H1 (cell line): ENCODE results near the gene MPND. TPM values are rescaled to one million over a fixed set of nuclear protein-coding genes. Genes with fewer than 3 reads are reported as not detected.

Source experiments
- CTCF ChIA-PET: fragments of 300-600 bp; sonication (Branson Sonifier 250); formaldehyde crosslinking; loops from one replicate; lab custom pipeline; 2021; ENCODE audit not compliant: partially characterized antibody; lab: Charles Lee
- POLR2A ChIA-PET: fragments of 300-600 bp; sonication (Branson Sonifier 250); formaldehyde crosslinking; loops from one replicate; lab custom pipeline; 2021; ENCODE audit warnings: inconsistent platforms; ENCODE audit not compliant: partially characterized antibody; lab: Charles Lee
- DNase-seq, 2 experiments: peaks; one replicate each; pipeline versions ENCODE4 v3.0.0 to v3.0.0-alpha.2; 2010 to 2022; ENCODE audit warnings: low spot score in 2 of 2, low read depth in 1 of 2, mixed read lengths in 1 of 2
- FAIRE-seq: peaks from 2 replicates; lab custom pipeline; 2011; peaks lifted over from hg19 to GRCh38; lab: Jason Lieb, UNC
- H2AFZ ChIP-seq: 2 replicates; pipeline ENCODE4 v1.8.1; 2012; ENCODE audit warnings: low read length, inconsistent platforms
- H2AK5ac ChIP-seq: 2 replicates; pipeline ENCODE4 v1.6.1; 2013; ENCODE audit warnings: low read depth, low read length
- H2BK120ac ChIP-seq: replicated peaks from 2 replicates; pipeline ENCODE3; 2013; ENCODE audit warnings: low read depth, low read length, inconsistent platforms
- H2BK12ac ChIP-seq: 2 replicates; pipeline ENCODE4 v1.6.1; 2013; ENCODE audit warnings: low read depth, low read length
- H2BK15ac ChIP-seq: 2 replicates; pipeline ENCODE4 v1.6.1; 2013; ENCODE audit warnings: low read length
- H2BK20ac ChIP-seq: 2 replicates; pipeline ENCODE4 v1.6.1; 2013; ENCODE audit warnings: low read length
- H2BK5ac ChIP-seq: 2 replicates; pipeline ENCODE4 v1.6.1; 2013; ENCODE audit warnings: low read depth, low read length
- H3K14ac ChIP-seq: 2 replicates; pipeline ENCODE4 v1.6.1; 2013; ENCODE audit warnings: inconsistent platforms; ENCODE audit not compliant: insufficient read length
- H3K18ac ChIP-seq: 2 replicates; pipeline ENCODE4 v1.6.1; 2013; ENCODE audit warnings: low read length; ENCODE audit errors: extremely low read depth
- H3K23ac ChIP-seq: 2 replicates; pipeline ENCODE4 v1.6.1; 2013; ENCODE audit warnings: inconsistent platforms; ENCODE audit not compliant: insufficient read length
- H3K23me2 ChIP-seq: 2 replicates; pipeline ENCODE4 v1.6.1; 2013; ENCODE audit warnings: low read depth, low read length
- H3K27ac ChIP-seq: 2 replicates; pipeline ENCODE4 v1.6.1; 2011; ENCODE audit warnings: low read depth, low read length, inconsistent platforms
- H3K27me3 ChIP-seq, 4 experiments: replicated peaks in 1 of 4; 1 replicate in 1 of 4; 2 replicates in 3 of 4; pipeline versions ENCODE4 v1.6.1 to v1.8.1; 2011 to 2013; ENCODE audit warnings: low read length in 3 of 4, mild to moderate bottlenecking in 3 of 4, inconsistent platforms in 2 of 4, mixed read lengths in 2 of 4, moderate library complexity in 1 of 4; ENCODE audit not compliant: control insufficient read depth in 3 of 4, insufficient read depth in 3 of 4; ENCODE audit errors: extremely low read depth in 1 of 4
- H3K36me3 ChIP-seq, 4 experiments: 2 replicates each; pipeline versions ENCODE4 v1.6.1 to v1.8.1; 2011 to 2013; ENCODE audit warnings: mild to moderate bottlenecking in 4 of 4, low read length in 3 of 4, moderate library complexity in 2 of 4, control low read depth in 1 of 4, inconsistent platforms in 1 of 4; ENCODE audit not compliant: insufficient read depth in 4 of 4, control insufficient read depth in 2 of 4
- H3K4ac ChIP-seq: replicated peaks from 2 replicates; pipeline ENCODE3; 2013; ENCODE audit warnings: low read length, low read depth, mixed read lengths, inconsistent platforms; ENCODE audit not compliant: insufficient read length
- H3K4me1 ChIP-seq, 4 experiments: replicated peaks in 1 of 4; 1 replicate in 1 of 4; 2 replicates in 3 of 4; pipeline versions ENCODE4 v1.6.1 to v1.8.1; 2011 to 2013; ENCODE audit warnings: low read length in 3 of 4, inconsistent platforms in 2 of 4, mixed read lengths in 1 of 4; ENCODE audit not compliant: insufficient read depth in 4 of 4, control insufficient read depth in 3 of 4
- H3K4me2 ChIP-seq, 2 experiments: 2 replicates each; pipeline versions ENCODE4 v1.6.1 to v1.8.1; 2011 to 2013; ENCODE audit warnings: low read depth in 2 of 2, low read length in 2 of 2, control low read depth in 1 of 2, inconsistent platforms in 1 of 2, mild to moderate bottlenecking in 1 of 2; ENCODE audit not compliant: insufficient read depth in 1 of 2
- H3K4me3 ChIP-seq, 4 experiments: fragments of 200-600, 300-600 bp in 1 of 4; sonication (generic), shearing (Covaris generic), sonication (Bioruptor Twin) in 1 of 4; 2 replicates each; pipeline versions ENCODE4 v1.5.1 to v1.8.1; 2011 to 2016; ENCODE audit warnings: low read length in 4 of 4, low read depth in 3 of 4, control low read depth in 2 of 4, inconsistent platforms in 2 of 4, mild to moderate bottlenecking in 2 of 4, mixed read lengths in 1 of 4, moderate library complexity in 1 of 4; ENCODE audit not compliant: insufficient read depth in 2 of 4; ENCODE audit errors: extremely low read depth in 1 of 4
- H3K56ac ChIP-seq: replicated peaks from 2 replicates; pipeline ENCODE3; 2013; ENCODE audit warnings: low read depth, mild to moderate bottlenecking, mixed read lengths, low read length, inconsistent platforms; ENCODE audit not compliant: insufficient read length
- H3K79me1 ChIP-seq: 2 replicates; pipeline ENCODE4 v1.6.1; 2013; ENCODE audit warnings: low read depth, low read length, control low read depth
- H3K79me2 ChIP-seq, 2 experiments: 2 replicates each; pipeline versions ENCODE4 v1.6.1 to v1.8.1; 2012 to 2013; ENCODE audit warnings: low read length in 2 of 2, mild to moderate bottlenecking in 2 of 2, inconsistent platforms in 1 of 2; ENCODE audit not compliant: insufficient read depth in 2 of 2, control insufficient read depth in 1 of 2
- H3K9ac ChIP-seq, 4 experiments: replicated peaks in 1 of 4; 1 replicate in 1 of 4; 2 replicates in 3 of 4; pipeline versions ENCODE4 v1.6.1 to v1.8.1; 2011 to 2013; ENCODE audit warnings: low read depth in 3 of 4, low read length in 3 of 4, control low read depth in 2 of 4, mild to moderate bottlenecking in 2 of 4, moderate library complexity in 2 of 4, inconsistent platforms in 1 of 4; ENCODE audit errors: extremely low read depth in 1 of 4
- H3K9me3 ChIP-seq, 2 experiments: 2 replicates each; pipeline versions ENCODE4 v1.6.1 to v1.8.1; 2012 to 2013; ENCODE audit warnings: mild to moderate bottlenecking in 2 of 2, moderate library complexity in 2 of 2, control low read depth in 1 of 2, inconsistent platforms in 1 of 2, low read depth in 1 of 2, low read length in 1 of 2, mixed read lengths in 1 of 2; ENCODE audit not compliant: insufficient read depth in 2 of 2
- H4K20me1 ChIP-seq, 2 experiments: replicated peaks in 1 of 2; 2 replicates each; pipeline versions ENCODE3 to v1.8.1; 2011 to 2013; ENCODE audit warnings: inconsistent platforms in 2 of 2, low read length in 2 of 2, mild to moderate bottlenecking in 1 of 2; ENCODE audit not compliant: insufficient read depth in 2 of 2, control insufficient read depth in 1 of 2
- H4K5ac ChIP-seq: 2 replicates; pipeline ENCODE4 v1.6.1; 2013; ENCODE audit warnings: low read length, low read depth, mixed read lengths, inconsistent platforms; ENCODE audit not compliant: insufficient read length
- H4K8ac ChIP-seq: 2 replicates; pipeline ENCODE4 v1.8.0; 2013; ENCODE audit warnings: mild to moderate bottlenecking, moderate library complexity, low read length, inconsistent platforms; ENCODE audit not compliant: insufficient read depth; ENCODE audit errors: extremely low read depth
- H4K91ac ChIP-seq: replicated peaks from 2 replicates; pipeline ENCODE3; 2013; ENCODE audit warnings: low read length, mixed read lengths, inconsistent platforms; ENCODE audit not compliant: insufficient read length
- BCL11A ChIP-seq, 2 experiments: IDR thresholded peaks; one replicate each; pipeline ENCODE4 v1.6.1; 2011; ENCODE audit warnings: low read depth in 2 of 2, low read length in 2 of 2, mild to moderate bottlenecking in 2 of 2
- CBX8 ChIP-seq: fragments of 300-800, 300-1000 bp; sonication (generic); IDR thresholded peaks from 2 replicates; pipeline ENCODE4 v1.7.1; 2016; ENCODE audit warnings: low read depth, low read length, borderline replicate concordance
- MAFK ChIP-seq: IDR thresholded peaks from 2 replicates; pipeline ENCODE4 v1.6.1; 2012; ENCODE audit warnings: low read depth, mild to moderate bottlenecking, improper control_type of control experiment, low read length
- POU5F1 ChIP-seq: IDR thresholded peaks from 2 replicates; pipeline ENCODE4 v1.6.1; 2011; ENCODE audit warnings: low read depth, mild to moderate bottlenecking, low read length, moderate library complexity
- SAP30 ChIP-seq: fragments of 300-600 bp; sonication (generic); IDR thresholded peaks from 2 replicates; pipeline ENCODE4 v1.7.1; 2012; ENCODE audit warnings: low read length, moderate library complexity, mild to moderate bottlenecking, inconsistent platforms; ENCODE audit not compliant: insufficient read depth, insufficient replicate concordance
- SRF ChIP-seq: IDR thresholded peaks from 2 replicates; pipeline ENCODE4 v1.6.1; 2011; ENCODE audit warnings: mild to moderate bottlenecking, low read depth, low read length, moderate library complexity
- WGBS, 2 experiments: shearing (Covaris generic) in 1 of 2; methylation state at CpG; one replicate each; pipeline versions ENCODE4 v1.1.6 to v1.1.7; 2013 to 2015; ENCODE audit warnings: low lambda C conversion rate in 2 of 2, mixed read lengths in 2 of 2, inconsistent platforms in 1 of 2, low coverage in 1 of 2, missing lambda C conversion rate in 1 of 2; ENCODE audit not compliant: insufficient replicate concordance in 2 of 2, insufficient coverage in 1 of 2, insufficient read length in 1 of 2; ENCODE audit errors: extremely low coverage in 1 of 2, missing lambda C conversion rate in 1 of 2; 5-methylcytosine and 5-hydroxymethylcytosine counted together
- polyA plus RNA-seq, 7 experiments: library from polyadenylated mRNA; depleted of rRNA in 3 of 7; stranded (reverse) in 5 of 7; unstranded in 2 of 7; fragments of >200 nt in 5 of 7; fragments of 200-250 nt in 2 of 7; gene quantifications; 1 replicate in 5 of 7; 2 replicates in 1 of 7; 4 replicates in 1 of 7; pipeline versions ENCODE4 v1.2.1 to v1.2.3, GENCODE V29; 2011 to 2013; ENCODE audit warnings: missing spikeins in 2 of 7, mixed read lengths in 2 of 7
- total RNA-seq: library from RNA; stranded (reverse); fragmentation: NEBNext Ultra II Directional; extraction: Animal tissue kit (Norgen Biotek cat#: 25700); gene quantifications from 2 replicates; pipeline ENCODE4 v1.2.1, GENCODE V29; 2021

The MPND gene
- total and polyA plus RNA-seq, 2 of the 8 experiments (the other 6 are each of a cell fraction or from before 2014, with no cell fraction given), result 22.9 to 27.7 TPM

DNA sequence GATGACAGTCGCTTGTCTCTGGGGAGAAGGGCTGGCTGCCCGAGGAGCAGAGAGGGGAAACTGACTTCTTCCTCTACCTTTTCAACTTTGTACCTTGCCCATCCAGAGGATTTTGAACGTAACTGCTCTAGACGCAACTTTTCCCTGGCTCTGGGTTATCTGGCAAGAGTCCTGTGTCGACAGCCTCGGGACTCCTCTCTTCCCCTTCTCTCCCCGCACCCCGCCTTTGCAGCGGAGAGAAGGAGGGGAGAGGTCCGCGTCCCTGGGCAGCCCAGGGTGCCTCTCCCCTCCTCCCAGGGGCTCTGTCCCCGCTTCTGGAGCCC, 56.4 kb downstream of the MPND start:
- peaks cover 0 to 11% (median 4%) of the 10 kb centered on the region in 4 experiments; a peak in 4 of 7 replicates for H3K4me1 ChIP-seq
- peak overlapping the region; percentile 8 for H3K56ac ChIP-seq
- no peaks in the 10 kb centered on the region for H3K9me3 ChIP-seq
- no peak overlapping the region for H4K5ac ChIP-seq
- H4K8ac ChIP-seq, result peak overlapping the region; percentile 79; the same call in 1 of the 2 replicates
- peaks cover 11 to 23% of the 10 kb centered on the region in 2 experiments for H4K20me1 ChIP-seq
- TF ChIP-seq MAFK (no peak), CBX8 (no peak), POU5F1 (no peak), SAP30 (peak; percentile 33), SRF (no peak), BCL11A (IDR thresholded peaks at IDR 0.05; ENCODE audit: low read depth in 2 of 2, low read length in 2 of 2) (no peak)
- no peak overlapping the region for H4K91ac ChIP-seq
- H3K79me1 ChIP-seq, result peaks cover 23% of the 10 kb centered on the region
- H3K27ac ChIP-seq, result 0 out of 2 replicates have a peak overlapping the region, but pooled peaks have one; percentile 40
- peaks cover 12% of the 10 kb centered on the region for H3K23me2 ChIP-seq
- H2AFZ ChIP-seq, result no peak overlapping the region
- FAIRE-seq, result no peak
- DNase-seq, result no peak
- no peak overlapping the region for H2BK15ac ChIP-seq
- H3K4ac ChIP-seq, result no peak overlapping the region
- H3K27me3 ChIP-seq, result no peaks in the 10 kb centered on the region
- no peak overlapping the region for H2BK20ac ChIP-seq
- 2% methylated on average over 5 of the region's 12 CpGs; no CpG with 5 or more reads in 1 of the 2 experiments for WGBS, 2 experiments
- H3K4me3 ChIP-seq, result peak overlapping the region; percentile 58 to 93 (median 82)
- ChIA-PET CTCF (interaction anchor here (0.6 to 3.3 kb wide), 16 partner anchors 8 to 904 kb away, joined by 3 to 38 read pairs (median 6); no protein-coding TSS in a partner anchor), POLR2A (interaction anchor here (0.8 to 49.6 kb wide), 6 partner anchors 9 to 61 kb away, joined by 3 to 1590 read pairs (median 4); partner anchors contain the start of genes STAP2 and UBXN6)
- no peak overlapping the region for H3K23ac ChIP-seq
- peaks cover 25 to 72% of the 10 kb centered on the region in 2 experiments for H3K79me2 ChIP-seq
- peak overlapping the region; percentile 94 to 98 for H3K4me2 ChIP-seq
- H3K9ac ChIP-seq, result peak overlapping the region; percentile 61 to 94 (median 81)
- H2BK120ac ChIP-seq, result no peak overlapping the region
- H3K14ac ChIP-seq, result no peak overlapping the region
- no peak overlapping the region for H2AK5ac ChIP-seq
- no peak overlapping the region for H3K18ac ChIP-seq
- 0 out of 2 replicates have a peak overlapping the region, but pooled peaks have one; percentile 23 for H2BK12ac ChIP-seq
- no peaks in the 10 kb centered on the region; a peak in 1 of 8 replicates for H3K36me3 ChIP-seq
- H2BK5ac ChIP-seq, result peak overlapping the region; percentile 35; the same call in 1 of the 2 replicates
